ENCODE measurements around the gene FLVCR2.

DNA sequence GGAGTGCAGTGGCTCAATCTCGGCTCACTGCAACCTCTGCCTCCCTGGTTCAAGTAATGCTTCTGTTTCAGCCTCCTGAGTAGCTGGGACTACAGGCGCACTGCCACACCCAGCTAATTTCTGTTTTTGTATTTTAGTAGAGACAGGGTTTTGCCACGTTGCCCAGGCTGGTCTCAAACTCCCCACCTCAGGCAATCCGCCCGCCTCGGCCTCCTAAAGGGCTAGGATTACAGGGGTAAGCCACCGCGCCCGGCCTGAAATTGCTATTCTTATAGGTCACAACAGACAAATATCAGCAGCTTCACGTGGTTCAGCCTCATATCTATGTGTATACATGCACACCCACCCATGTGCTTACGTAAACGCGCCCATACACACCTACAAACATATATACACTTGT is 32.5 kb upstream of the FLVCR2 start:
- TF ChIP-seq CTCF (conservative IDR thresholded peaks at IDR 0.05), result no peak
- no peak for TF ChIP-seq EZH2 (IDR thresholded peaks at IDR 0.05; ENCODE audit: low read depth)

Measured in PC-9 (cell line).